ENCODE data around the gene CACNA1D.

GRCh38 chr3:53641397-53641796, 147.0 kb downstream of the CACNA1D start:
- TF ChIP-seq CTCF (IDR thresholded peaks at IDR 0.05; ENCODE audit: poor library complexity): no peak
- TF ChIP-seq EZH2 (IDR thresholded peaks at IDR 0.05; ENCODE audit: borderline replicate concordance): no peak
